GM23338 (cell line): ENCODE measurements around the gene SSTR5.

ENCODE experiments used
- CREB1 ChIP-seq: fragments of 250-450 bp; sonication (Bioruptor Pico); IDR thresholded peaks from 2 replicates; pipeline ENCODE4 v1.5.0; 2020; ENCODE audit warnings: low read depth, mild to moderate bottlenecking, moderate library complexity
- CTCF ChIP-seq, 2 experiments: fragments of 200-600 bp in 1 of 2; sonication (generic) in 1 of 2; conservative IDR thresholded peaks; 2 replicates each; pipeline versions ENCODE4 v1.5.1 to v1.6.1; 2016 to 2017; ENCODE audit warnings: antibody characterized with exemption in 2 of 2, low read depth in 2 of 2, mild to moderate bottlenecking in 2 of 2, moderate library complexity in 1 of 2
- ETS1 ChIP-seq: IDR thresholded peaks from 2 replicates; pipeline ENCODE4 v1.6.1; 2016; ENCODE audit warnings: antibody characterized with exemption
- EZH2 ChIP-seq: fragments of 200-600 bp; sonication (generic); IDR thresholded peaks from one replicate; pipeline ENCODE4 v1.8.0; 2017; ENCODE audit warnings: antibody characterized with exemption, mild to moderate bottlenecking, low read depth; ENCODE audit not compliant: unreplicated experiment
- EZH2phosphoT487 ChIP-seq: fragments of 200-600 bp; sonication (generic); IDR thresholded peaks from one replicate; pipeline ENCODE4 v1.8.1; 2018; ENCODE audit warnings: antibody characterized with exemption; ENCODE audit not compliant: unreplicated experiment
- JUNB ChIP-seq: IDR thresholded peaks from one replicate; pipeline ENCODE4 v1.6.1; 2016; ENCODE audit warnings: antibody characterized with exemption; ENCODE audit not compliant: unreplicated experiment
- NANOG ChIP-seq: IDR thresholded peaks from 2 replicates; pipeline ENCODE4 v1.6.1; 2016; ENCODE audit warnings: antibody characterized with exemption, borderline replicate concordance
- POLR2AphosphoS5 ChIP-seq: IDR thresholded peaks from 2 replicates; pipeline ENCODE4 v1.6.1; 2016; ENCODE audit warnings: antibody characterized with exemption, low read depth
- REST ChIP-seq: IDR thresholded peaks from one replicate; pipeline ENCODE4 v1.6.1; 2018; ENCODE audit warnings: antibody characterized with exemption; ENCODE audit not compliant: unreplicated experiment
- STAT1 ChIP-seq: IDR thresholded peaks from one replicate; pipeline ENCODE4 v1.6.1; 2016; ENCODE audit warnings: antibody characterized with exemption; ENCODE audit not compliant: unreplicated experiment
- ZNF114 ChIP-seq: fragments of 250-450 bp; sonication (Bioruptor Pico); IDR thresholded peaks from 2 replicates; pipeline ENCODE4 v1.5.0; 2020; ENCODE audit warnings: mild to moderate bottlenecking, moderate library complexity
- ZNF331 ChIP-seq: fragments of 250-450 bp; sonication (Bioruptor Pico); IDR thresholded peaks from 2 replicates; pipeline ENCODE4 v1.5.0; 2020; ENCODE audit warnings: low read depth, mild to moderate bottlenecking, moderate library complexity
- ZNF462 ChIP-seq: fragments of 250-450 bp; sonication (Bioruptor Pico); IDR thresholded peaks from 2 replicates; pipeline ENCODE4 v1.5.0; 2020; ENCODE audit warnings: mild to moderate bottlenecking, moderate library complexity

- TF ChIP-seq EZH2 (no peak), REST (no peak), CTCF (conservative IDR thresholded peaks at IDR 0.05; ENCODE audit: low read depth in 2 of 2) (no peak), POLR2AphosphoS5 (no peak), EZH2phosphoT487 (no peak), ZNF114 (CRISPR knock-in tag) (no peak), CREB1 (CRISPR knock-in tag) (no peak), ETS1 (no peak), ZNF331 (CRISPR knock-in tag) (no peak), JUNB (no peak), STAT1 (no peak), NANOG (no peak), ZNF462 (CRISPR knock-in tag) (no peak)
These were observed 22.6 kb upstream of the SSTR5 start for GRCh38 chr16:1049976-1050247.
